Ovary (tissue), 9 donors: ENCODE measurements around the gene ADGRB2. TPM values are rescaled to one million over a fixed set of nuclear protein-coding genes. Genes with fewer than 3 reads are reported as not detected.
"Not testable (repeated sequence)": the region's sequence is repeated elsewhere in the genome, so short reads cannot be mapped to it uniquely, and the experiment has no call there.

Experiments
- DNase-seq, 5 donors: peaks; one replicate each; pipeline ENCODE4 v3.0.0-alpha.2; 2019 to 2020
- H3K27ac ChIP-seq, 2 donors: fragments of 200-600 bp; one replicate each; pipeline versions ENCODE4 v1.5.1 to v1.8.0; 2019 to 2022
- H3K27me3 ChIP-seq: fragments of 200-600 bp; one replicate; pipeline ENCODE4 v1.8.0; 2022
- H3K36me3 ChIP-seq: fragments of 200-600 bp; sonication (generic); one replicate; pipeline ENCODE4 v1.5.1; 2019
- H3K4me1 ChIP-seq: one replicate; pipeline ENCODE4 v1.8.1; 2013; ENCODE audit warnings: mild to moderate bottlenecking, moderate library complexity; ENCODE audit not compliant: insufficient read depth
- H3K4me3 ChIP-seq: fragments of 200-600 bp; sonication (generic); one replicate; pipeline ENCODE4 v1.5.1; 2017
- H3K9me3 ChIP-seq, 2 donors: fragments of 200-600 bp in 1 of 2; sonication (generic) in 1 of 2; one replicate each; pipeline versions ENCODE4 v1.5.1 to v1.8.1; 2013 to 2019; ENCODE audit warnings: mild to moderate bottlenecking in 1 of 2, moderate library complexity in 1 of 2
- CTCF ChIP-seq, 3 donors: fragments of 450-650 bp in 2 of 3; fragments of 200-600 bp in 1 of 3; IDR thresholded peaks; one replicate each; pipeline versions ENCODE4 v1.5.1 to v1.8.0; 2016 to 2022; ENCODE audit warnings: antibody characterized with exemption in 3 of 3, mild to moderate bottlenecking in 1 of 3
- EP300 ChIP-seq: sonication (generic); formaldehyde crosslinking; IDR thresholded peaks from one replicate; pipeline ENCODE4 v1.6.1; 2017; ENCODE audit warnings: antibody characterized with exemption
- POLR2A ChIP-seq: fragments of 450-650 bp; IDR thresholded peaks from one replicate; pipeline ENCODE4 v1.6.1; 2017; ENCODE audit warnings: antibody characterized with exemption, mild to moderate bottlenecking, moderate library complexity
- WGBS, 3 donors: extraction: QIAGEN DNeasy Blood & Tissue Kit in 1 of 3; methylation state at CpG; one replicate each; pipeline versions ENCODE4 v1.1.5 to v1.1.7; 2013 to 2017; 5-methylcytosine and 5-hydroxymethylcytosine counted together
- intact Hi-C, 4 donors: fragments of 100-400 bp; cut with DNase I; formaldehyde crosslinking; loops; one replicate each; pipeline versions ENCODE4 v1.11.0 to v1.15.1; 2022 to 2023
- polyA plus RNA-seq, 2 donors: library from polyadenylated mRNA; stranded (reverse); fragments of 200-250 nt in 1 of 2; fragments of 350-450 nt in 1 of 2; fragmentation: Illumina TruSeq in 1 of 2; extraction: RNeasy Lipid Tissue Mini Kit (QIAGEN cat#74804) in 1 of 2; gene quantifications; one replicate each; pipeline ENCODE4 v1.2.3, GENCODE V29; 2013 to 2014
- total RNA-seq, 7 donors: library from RNA; depleted of rRNA in 2 of 7; stranded (reverse); fragments of >200 nt in 2 of 7; fragmentation: NEBNext Ultra II Directional in 3 of 7; extraction: Animal tissue kit (Norgen Biotek cat#: 25700) in 3 of 7; gene quantifications; one replicate each; pipeline versions ENCODE4 v1.1.0 to v1.2.4, GENCODE V29; 2016 to 2023
- donor health status: DM: no; HTN: no; CAD: no; lungs with moderate emphysema.
- donor health status: DM: no; HTN: no; CAD: no.
- donor health status: Bipolar disorder and iron deficiency.
- donor health status: DM: yes; HTN: yes; CAD: no.
- donor health status: DM: no; HTN: no; CAD: no.
- donor health status: DM: yes; HTN: yes; CAD: no.

Gene ADGRB2
- total and polyA plus RNA-seq, 9 donors: 0.30 to 7.2 (median 1.6) TPM

- peak overlapping the region in 1 of 2 donors; percentile 97 for H3K27ac ChIP-seq
- peak; percentile 79 to 87 (median 82) for DNase-seq
- 0% methylated on average over 1 of the region's 1 CpG for WGBS, 3 donors
- TF ChIP-seq CTCF (IDR thresholded peaks at IDR 0.05): no peak
- TF ChIP-seq POLR2A: no peak
- no peak for TF ChIP-seq EP300
- no peaks in the 10 kb centered on the region for H3K9me3 ChIP-seq
- no peaks in the 10 kb centered on the region for H3K36me3 ChIP-seq
- H3K4me3 ChIP-seq: no peak overlapping the region
- H3K27me3 ChIP-seq: no peaks in the 10 kb centered on the region
- peaks cover 17% of the 10 kb centered on the region for H3K4me1 ChIP-seq
- intact Hi-C loops: loop anchor here in 1 of 4 donors (5.0 kb wide), 1 partner anchor 45 kb away; no protein-coding TSS in a partner anchor
Observed at GRCh38 chr1:31712630-31713029, 51.5 kb downstream of the ADGRB2 start.

- TF ChIP-seq POLR2A (no peak), EP300 (no peak), CTCF (IDR thresholded peaks at IDR 0.05) (no peak)
- Histone ChIP-seq H3K27ac (peak overlapping the region in 1 of 2 donors; percentile 97), H3K4me3 (no peak overlapping the region), H3K36me3 (no peaks in the 10 kb centered on the region), H3K9me3 (no peaks in the 10 kb centered on the region), H3K27me3 (no peaks in the 10 kb centered on the region), H3K4me1 (peaks cover 17% of the 10 kb centered on the region)
- intact Hi-C loops: loop anchor here in 1 of 4 donors (5.0 kb wide), 1 partner anchor 45 kb away; no protein-coding TSS in a partner anchor
- 9 to 20% (median 14%) methylated on average over 4 of the region's 4 CpGs for WGBS, 3 donors
- DNase-seq: no peak
Observed at GRCh38 chr1:31712068-31712467, 52.1 kb downstream of the ADGRB2 start.

GRCh38 chr1:31708324-31708723 lies 55.8 kb downstream of the ADGRB2 start:
- TF ChIP-seq CTCF (IDR thresholded peaks at IDR 0.05) (no peak), POLR2A (no peak), EP300 (no peak)
- H3K9me3 ChIP-seq: no peaks in the 10 kb centered on the region

GRCh38 chr1:31707711-31708110 lies 56.4 kb downstream of the ADGRB2 start:
- no peaks in the 10 kb centered on the region for H3K9me3 ChIP-seq
- no peaks in the 10 kb centered on the region for H3K36me3 ChIP-seq
- H3K27me3 ChIP-seq: no peaks in the 10 kb centered on the region
- 30 to 48% (median 46%) methylated on average over 5 of the region's 5 CpGs for WGBS, 3 donors
- H3K4me3 ChIP-seq: no peak overlapping the region
- H3K27ac ChIP-seq: no peak overlapping the region
- DNase-seq: no peak
- TF ChIP-seq POLR2A (no peak), CTCF (IDR thresholded peaks at IDR 0.05) (no peak), EP300 (no peak)
- H3K4me1 ChIP-seq: peaks cover 18% of the 10 kb centered on the region
- intact Hi-C loops: loop anchor here in 1 of 4 donors (2.0 kb wide), 1 partner anchor 37 kb away; no protein-coding TSS in a partner anchor

More at GRCh38 chr1:31708324-31708723, 55.8 kb downstream of the ADGRB2 start:
- Histone ChIP-seq H3K27me3 (no peaks in the 10 kb centered on the region), H3K4me3 (no peak overlapping the region), H3K27ac (no peak overlapping the region), H3K4me1 (peaks cover 17% of the 10 kb centered on the region), H3K36me3 (no peaks in the 10 kb centered on the region)
- DNase-seq: no peak
- intact Hi-C loops: no loop called here
- WGBS, 3 donors: 78 to 83% (median 82%) methylated on average over 11 of the region's 11 CpGs

- not testable (repeated sequence) for H3K4me3 ChIP-seq, H3K27ac ChIP-seq
- intact Hi-C loops: loop anchor here in 1 of 4 donors (2.0 kb wide), 1 partner anchor 36 kb away; no protein-coding TSS in a partner anchor
Observed at GRCh38 chr1:31707059-31707600, 57.0 kb downstream of the ADGRB2 start.

More at GRCh38 chr1:31707059-31707600, 57.0 kb downstream of the ADGRB2 start:
- H3K9me3 ChIP-seq, H3K36me3 ChIP-seq, DNase-seq, H3K27me3 ChIP-seq: not testable (repeated sequence)
- WGBS, 3 donors: 83 to 91% (median 87%) methylated on average over 4 of the region's 4 CpGs
- peaks cover 22% of the 10 kb centered on the region for H3K4me1 ChIP-seq
